HG02884 (cell line): Measurements from ENCODE around the gene HACE1.
A peak's percentile ranks its signal among the peaks of the same experiment; 100 is the strongest.
"Not testable (repeated sequence)": the region's sequence is repeated elsewhere in the genome, so short reads cannot be mapped to it uniquely, and the experiment has no call there.

Experiments
- ATAC-seq: cut with Tn5 transposase; IDR thresholded peaks from one replicate; pipeline ENCODE4 v1.9.1; 2021; ENCODE audit warnings: mild to moderate bottlenecking, moderate library complexity; ENCODE audit not compliant: unreplicated experiment

Gene HACE1

GRCh38 chr6:104835782-104836181 lies 23.9 kb downstream of the HACE1 start:
- ATAC-seq: no peak

- ATAC-seq: no peak
These were observed 30.3 kb downstream of the HACE1 start for GRCh38 chr6:104829183-104829958.

GRCh38 chr6:104828478-104828877 lies 31.2 kb downstream of the HACE1 start:
- no peak for ATAC-seq

DNA sequence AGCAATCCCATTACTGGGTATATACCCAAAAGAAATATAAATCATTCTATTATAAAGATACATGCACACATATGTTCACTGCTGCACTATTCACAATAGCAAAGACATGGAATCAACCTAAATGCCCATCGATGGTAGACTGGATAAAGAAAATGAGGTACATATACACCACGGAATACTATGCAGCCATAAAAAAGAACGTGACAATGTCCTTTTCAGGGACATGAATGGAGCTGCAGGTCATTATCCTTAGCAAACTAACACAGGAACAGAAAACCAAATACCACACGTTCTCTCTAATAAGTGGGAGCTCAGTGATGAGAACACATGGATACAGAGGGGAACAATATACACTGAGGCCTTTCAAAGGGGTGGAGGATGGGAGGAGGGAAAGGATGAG lies 38.9 kb downstream of the HACE1 start:
- ATAC-seq: not testable (repeated sequence)

DNA sequence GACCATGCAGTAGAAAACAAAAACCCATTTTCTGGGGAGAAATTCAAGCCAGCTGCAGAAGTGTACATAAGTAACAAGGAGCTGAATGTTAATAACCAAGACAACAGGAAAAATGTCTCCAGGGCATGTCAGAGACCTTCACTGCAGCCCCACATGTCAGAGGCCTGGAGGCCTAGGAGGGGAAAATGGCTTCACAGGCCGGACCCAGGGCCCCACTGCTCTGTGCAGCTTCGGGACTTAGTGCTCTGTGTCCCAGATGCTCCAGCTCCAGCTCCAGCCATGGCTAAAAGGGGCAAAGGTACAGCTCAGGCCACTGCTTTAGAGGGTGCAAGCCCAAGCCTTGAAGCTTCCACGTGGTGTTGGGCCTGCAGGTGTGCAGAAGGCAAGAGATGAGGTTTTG lies 43.6 kb downstream of the HACE1 start:
- ATAC-seq: no peak

- no peak for ATAC-seq
These were observed 45.0 kb downstream of the HACE1 start for GRCh38 chr6:104814743-104815142.

- ATAC-seq: no peak
These were observed 46.2 kb downstream of the HACE1 start for GRCh38 chr6:104813552-104813951.

DNA sequence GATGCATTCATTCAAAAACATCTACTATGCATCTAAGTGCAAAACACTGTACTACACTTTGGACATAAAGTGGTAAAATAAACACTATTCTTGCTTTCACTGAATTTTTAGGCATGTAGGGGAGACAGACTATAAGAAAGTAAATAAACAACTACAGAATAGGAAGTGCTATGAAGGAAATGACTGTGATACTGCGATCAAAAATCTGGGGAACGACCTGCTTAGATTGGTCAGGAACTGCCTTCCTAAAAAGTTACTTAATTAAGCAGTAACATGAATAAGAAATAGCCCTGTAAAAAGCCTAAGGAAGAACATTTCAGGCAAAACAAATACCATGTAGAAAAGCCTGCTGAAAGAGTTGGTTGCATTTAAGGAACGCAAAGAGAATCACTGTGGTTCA lies 50.6 kb downstream of the HACE1 start:
- no peak for ATAC-seq

GRCh38 chr6:104805335-104805734 lies 54.4 kb downstream of the HACE1 start:
- not testable (repeated sequence) for ATAC-seq

DNA sequence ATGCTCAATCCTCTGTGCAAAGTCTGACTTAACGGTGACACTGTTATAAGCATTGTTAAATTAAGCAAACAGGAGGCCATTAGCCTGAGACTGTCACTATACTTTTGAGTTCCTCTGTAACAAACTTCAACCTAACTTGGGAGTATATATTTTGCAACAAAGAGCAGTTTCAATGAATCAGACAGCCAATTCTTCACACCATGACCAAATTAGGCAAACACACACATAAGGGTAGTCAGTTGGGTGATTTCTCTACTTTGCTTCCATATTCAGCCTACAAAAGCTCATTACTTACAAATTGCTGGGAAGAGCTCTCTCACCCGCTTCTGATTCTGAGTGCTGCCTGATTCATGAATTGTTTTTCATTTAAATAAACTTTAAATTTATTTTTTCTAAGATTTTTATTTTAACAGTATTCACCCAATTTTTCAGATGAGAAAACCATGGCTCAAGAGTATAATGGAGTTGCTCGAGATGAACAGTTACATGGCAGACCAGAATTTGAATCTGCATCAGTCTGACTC lies 60.5 kb downstream of the HACE1 start:
- no peak for ATAC-seq

DNA sequence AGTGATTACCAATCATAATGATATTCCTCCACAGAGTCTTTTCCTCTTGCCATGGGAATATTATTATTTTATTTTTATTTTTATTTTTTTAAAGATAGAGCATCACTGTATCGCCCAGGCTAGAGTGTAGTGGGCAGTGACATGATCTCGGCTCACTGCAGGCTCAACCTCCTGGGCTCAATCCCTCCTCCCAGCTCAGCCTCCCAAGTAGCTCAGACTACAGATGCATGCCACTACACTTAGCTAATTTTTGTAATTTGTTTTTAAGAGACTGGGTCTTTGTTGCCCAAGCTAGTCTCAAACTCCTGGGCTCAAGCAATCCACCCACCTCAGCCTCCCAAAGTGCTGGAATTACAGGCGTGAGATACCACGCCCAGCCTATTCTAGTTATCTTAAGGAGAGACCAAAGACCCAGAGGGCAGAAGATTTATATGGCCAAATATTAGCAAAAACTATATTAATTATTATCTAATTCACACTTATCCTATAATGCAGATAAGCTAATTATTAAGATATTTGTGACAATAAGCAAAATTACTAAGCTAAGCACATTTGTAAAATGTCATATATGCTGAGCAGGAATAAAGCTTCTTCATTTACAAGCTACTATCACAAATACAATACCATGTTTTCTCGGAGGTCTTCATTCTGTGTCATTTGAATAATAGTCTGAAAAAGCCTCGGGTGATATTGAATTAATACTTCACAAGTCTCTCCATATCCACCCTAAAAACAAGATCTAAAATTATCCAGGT lies 63.5 kb downstream of the HACE1 start:
- no peak for ATAC-seq

- ATAC-seq: no peak
These were observed 64.4 kb downstream of the HACE1 start for GRCh38 chr6:104795363-104795762.

DNA sequence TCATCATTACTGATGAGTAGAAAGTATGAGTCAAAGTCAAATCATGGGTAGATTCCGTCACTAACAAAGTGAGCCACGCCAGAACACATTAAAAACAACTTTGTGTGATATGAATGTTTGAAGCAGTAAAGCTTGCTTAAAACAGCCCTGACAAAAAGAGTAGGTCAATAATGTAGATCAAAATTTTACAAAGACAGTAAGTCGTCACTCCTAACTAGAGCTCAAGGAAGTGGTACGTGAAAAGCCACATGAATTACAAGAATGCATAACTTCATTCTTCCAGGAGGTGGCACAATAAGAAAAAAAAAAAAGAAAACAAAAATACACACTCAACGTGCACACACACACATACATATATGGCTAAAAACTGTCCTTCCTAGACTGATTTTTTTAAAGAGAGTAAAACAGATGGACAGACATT lies 69.9 kb downstream of the HACE1 start:
- peak; percentile 88 for ATAC-seq

DNA sequence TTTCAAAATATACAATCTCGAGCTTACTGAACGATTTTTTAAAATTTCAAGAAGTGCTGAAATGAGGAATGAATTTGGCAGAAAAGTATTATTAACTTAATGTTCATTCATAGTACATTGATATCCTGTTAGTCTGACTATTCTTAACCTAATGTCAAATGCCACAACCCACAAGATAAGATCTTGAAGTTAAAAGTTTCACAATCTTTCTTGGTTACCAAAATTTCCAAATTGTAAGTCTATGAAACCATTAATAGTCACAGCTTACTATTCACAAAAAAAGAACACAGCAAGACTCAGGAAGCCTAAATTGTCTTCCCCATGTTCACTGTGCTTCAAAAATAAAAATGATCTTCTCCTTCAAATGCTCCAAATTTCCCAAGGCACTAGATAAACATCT lies 71.3 kb downstream of the HACE1 start:
- ATAC-seq: no peak

DNA sequence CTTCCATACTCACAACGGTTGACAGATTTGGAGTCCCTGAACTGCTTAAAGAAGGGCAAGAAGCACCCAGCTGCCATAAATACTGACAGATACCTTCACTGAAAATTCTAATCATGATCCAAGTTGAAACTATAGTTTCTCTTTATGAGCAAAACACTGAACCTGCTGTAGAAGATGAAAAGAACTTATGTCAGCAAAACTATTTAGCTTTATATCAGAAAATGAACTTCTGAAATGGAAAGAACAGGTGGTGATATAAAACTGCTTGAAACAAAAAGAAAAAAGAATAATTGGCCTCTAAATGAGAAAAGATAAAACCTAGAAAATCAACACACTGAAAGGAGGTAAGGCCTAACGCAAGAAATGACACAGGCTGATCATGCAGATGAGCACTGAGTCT lies 72.4 kb downstream of the HACE1 start:
- no peak for ATAC-seq

GRCh38 chr6:104784884-104785283 lies 74.8 kb downstream of the HACE1 start:
- ATAC-seq: no peak

GRCh38 chr6:104771258-104771832 lies 88.4 kb downstream of the HACE1 start:
- peak; percentile 85 for ATAC-seq

- ATAC-seq: no peak
These were observed 90.8 kb downstream of the HACE1 start for GRCh38 chr6:104768906-104769305.

DNA sequence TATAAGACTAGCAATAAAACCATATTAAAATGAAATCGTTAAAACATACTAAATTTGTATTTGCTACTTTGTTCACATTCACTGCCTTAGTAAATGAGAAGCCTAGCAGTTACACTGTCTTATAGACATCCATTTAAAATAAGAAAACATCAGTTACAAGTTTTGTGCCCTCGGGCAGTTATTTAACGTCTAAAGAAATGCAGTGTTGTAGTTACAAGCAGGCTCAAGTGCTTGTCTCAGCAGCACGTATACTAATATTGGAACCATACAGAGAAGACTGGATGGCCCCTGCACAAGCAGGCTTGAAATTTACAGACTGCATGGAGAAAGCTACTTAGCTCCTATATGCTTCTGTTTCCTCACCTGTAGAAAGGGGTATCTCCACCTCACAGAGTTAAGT lies 93.1 kb downstream of the HACE1 start:
- ATAC-seq: no peak

GRCh38 chr6:104754788-104755409 lies 104.8 kb downstream of the HACE1 start:
- no peak for ATAC-seq

DNA sequence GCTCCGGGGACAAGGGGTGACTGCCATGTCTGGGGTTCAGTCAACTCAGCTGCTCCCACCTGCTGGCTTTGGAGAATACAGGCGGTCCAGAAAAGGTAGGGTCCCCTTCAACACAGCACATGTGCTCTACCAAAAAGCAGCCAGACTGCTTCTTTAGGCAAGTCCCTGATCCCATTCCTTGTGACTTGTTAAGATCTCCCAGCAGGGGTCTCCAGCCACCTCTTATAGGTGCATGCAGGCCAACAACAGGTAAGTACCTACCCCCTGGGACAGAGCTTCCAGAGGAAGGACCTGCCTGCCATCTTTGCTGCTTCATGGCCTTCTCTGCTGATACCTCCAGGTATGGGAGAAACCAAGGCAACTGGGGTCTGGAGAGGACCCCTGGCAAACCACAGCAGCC lies 106.5 kb downstream of the HACE1 start:
- ATAC-seq: no peak
